ENCODE data around the gene PSEN2.
"Not testable (repeated sequence)": the region's sequence is repeated elsewhere in the genome, so short reads cannot be mapped to it uniquely, and the experiment has no call there.

PSEN2 gene

GRCh38 chr1:226921504-226921903 is 51.1 kb downstream of the PSEN2 start:
- no peak for DNase-seq

- not testable (repeated sequence) for DNase-seq
Observed at GRCh38 chr1:226929260-226930111, 59.1 kb downstream of the PSEN2 start.

GRCh38 chr1:226934483-226935237 is 64.2 kb downstream of the PSEN2 start:
- DNase-seq, result no peak

GRCh38 chr1:226937940-226938725 is 67.7 kb downstream of the PSEN2 start:
- DNase-seq, result no peak

GRCh38 chr1:226938903-226939437 is 68.6 kb downstream of the PSEN2 start:
- DNase-seq, result no peak

GRCh38 chr1:226939438-226940028 is 69.1 kb downstream of the PSEN2 start:
- DNase-seq, result no peak

GRCh38 chr1:226940029-226940805 is 69.8 kb downstream of the PSEN2 start, which contains the start of gene COQ8A:
Gene COQ8A, plus strand, starts transcription at chr1:226940294. Its CDS starts 21,092 bp downstream, at chr1:226961386.
- DNase-seq, result peak; percentile 100

GRCh38 chr1:226940806-226941067 is 70.3 kb downstream of the PSEN2 start:
- no peak for DNase-seq

GRCh38 chr1:226942392-226942791 is 72.0 kb downstream of the PSEN2 start:
- DNase-seq, result no peak

- DNase-seq, result no peak
Observed at GRCh38 chr1:226943156-226943555, 72.7 kb downstream of the PSEN2 start.

GRCh38 chr1:226943927-226944326 is 73.5 kb downstream of the PSEN2 start:
- no peak for DNase-seq

GRCh38 chr1:226945106-226945857 is 74.9 kb downstream of the PSEN2 start:
- DNase-seq, result no peak

Measured in left hindlimb (tissue), 1 donor.